GM20000 (cell line): ENCODE results near the gene GGT1.
A peak's percentile ranks its signal among the peaks of the same experiment; 100 is the strongest.
"Not testable (repeated sequence)": the region's sequence is repeated elsewhere in the genome, so short reads cannot be mapped to it uniquely, and the experiment has no call there.

Experiments used
- DNase-seq: peaks from one replicate; pipeline ENCODE4 v3.0.0; 2012; ENCODE audit warnings: low spot score
- TF ChIP-seq, protein P1 (sequence below): IDR thresholded peaks from 2 replicates; pipeline ENCODE4 v1.5.1; 2012; ENCODE audit warnings: mild to moderate bottlenecking, control low read depth; ENCODE audit errors: extremely low read depth, missing control alignments

Gene GGT1

DNA sequence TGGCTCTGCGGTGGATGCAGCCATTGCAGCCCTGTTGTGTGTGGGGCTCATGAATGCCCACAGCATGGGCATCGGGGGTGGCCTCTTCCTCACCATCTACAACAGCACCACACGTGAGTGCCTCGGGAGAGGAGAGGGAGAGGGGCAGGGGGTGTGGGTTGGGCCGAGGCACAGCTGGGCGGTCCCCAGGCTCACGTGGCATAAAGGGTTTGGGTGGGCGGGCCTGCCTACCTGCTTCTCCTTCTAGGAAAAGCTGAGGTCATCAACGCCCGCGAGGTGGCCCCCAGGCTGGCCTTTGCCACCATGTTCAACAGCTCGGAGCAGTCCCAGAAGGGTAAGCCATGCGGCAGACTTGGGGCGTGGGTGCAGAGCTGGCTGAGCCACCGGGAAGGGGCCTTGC, 11.8 kb downstream of the GGT1 start:
- not testable (repeated sequence) for DNase-seq

DNA sequence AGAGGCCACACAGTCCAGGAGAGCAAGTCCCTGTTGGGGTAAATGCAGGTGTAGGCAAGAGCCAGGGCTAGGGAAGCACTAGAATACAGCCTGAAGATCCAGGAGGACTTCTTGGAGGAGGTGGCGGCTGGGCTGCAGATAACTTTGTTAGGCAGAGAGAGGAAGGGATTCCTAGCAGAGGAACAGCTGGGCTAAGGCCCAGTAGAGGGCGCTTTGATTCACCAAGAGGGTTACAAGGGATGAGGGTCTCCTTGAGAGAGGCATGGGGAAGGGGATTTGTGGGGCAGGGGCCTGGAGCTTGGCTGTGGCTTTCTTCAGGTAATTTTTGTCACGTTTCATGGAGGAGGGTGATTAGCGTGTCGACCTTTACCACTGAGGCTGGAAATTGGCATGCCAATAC, 18.3 kb downstream of the GGT1 start:
- not testable (repeated sequence) for DNase-seq

DNA sequence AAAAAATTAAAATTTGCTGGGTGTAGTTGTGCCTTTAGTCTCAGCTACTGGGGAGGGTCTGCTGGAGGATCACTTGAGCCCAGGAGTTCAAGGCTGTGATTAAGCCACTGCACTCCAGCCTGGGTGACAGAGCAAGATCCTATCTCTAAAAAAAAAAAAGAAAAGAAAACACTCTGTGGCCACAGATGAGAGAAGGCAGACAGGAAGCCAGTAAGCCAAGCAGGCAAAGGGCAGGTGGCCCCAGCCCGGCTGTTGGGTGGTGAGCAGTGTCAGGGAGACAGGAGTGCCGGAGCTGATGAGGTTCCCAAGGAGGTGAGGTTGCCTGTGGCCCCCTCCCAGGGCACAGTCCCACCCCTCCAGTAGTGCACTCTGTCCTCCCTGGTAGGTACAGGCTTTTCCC, 19.6 kb downstream of the GGT1 start:
- DNase-seq: not testable (repeated sequence)

DNA sequence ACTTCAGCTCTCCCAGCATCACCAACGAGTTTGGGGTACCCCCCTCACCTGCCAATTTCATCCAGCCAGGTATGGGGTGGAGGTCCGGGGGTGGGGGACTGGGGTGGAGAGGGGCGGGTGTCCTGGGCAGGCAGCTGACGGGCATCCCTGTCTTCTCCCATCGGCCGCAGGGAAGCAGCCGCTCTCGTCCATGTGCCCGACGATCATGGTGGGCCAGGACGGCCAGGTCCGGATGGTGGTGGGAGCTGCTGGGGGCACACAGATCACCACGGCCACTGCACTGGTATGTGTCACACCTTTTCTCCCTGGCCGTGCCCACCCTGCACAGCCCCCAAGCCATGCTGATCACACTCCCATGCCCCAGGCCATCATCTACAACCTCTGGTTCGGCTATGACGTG, 24.9 kb downstream of the GGT1 start:
- DNase-seq: not testable (repeated sequence)

DNA sequence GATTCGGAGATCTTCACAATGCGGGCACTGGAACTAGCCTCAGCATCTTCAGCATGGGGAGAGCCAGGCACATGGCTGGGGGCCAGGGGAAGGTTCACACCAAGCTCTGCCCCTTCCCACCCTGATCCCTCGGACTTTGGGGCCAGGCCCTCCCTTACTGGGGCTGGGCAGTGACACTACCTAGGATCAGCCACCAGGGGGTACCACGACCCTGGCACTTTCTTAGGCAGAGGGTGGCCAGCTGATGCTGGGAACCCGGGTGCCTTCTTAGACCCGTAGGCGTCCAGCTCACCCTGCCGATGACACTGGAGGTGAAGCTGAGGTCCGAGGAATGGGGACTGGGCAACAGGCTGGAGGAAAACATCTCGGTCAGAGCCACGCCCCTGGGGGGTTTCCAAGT, 26.1 kb downstream of the GGT1 start:
- not testable (repeated sequence) for DNase-seq
- TF ChIP-seq, protein P1, sequence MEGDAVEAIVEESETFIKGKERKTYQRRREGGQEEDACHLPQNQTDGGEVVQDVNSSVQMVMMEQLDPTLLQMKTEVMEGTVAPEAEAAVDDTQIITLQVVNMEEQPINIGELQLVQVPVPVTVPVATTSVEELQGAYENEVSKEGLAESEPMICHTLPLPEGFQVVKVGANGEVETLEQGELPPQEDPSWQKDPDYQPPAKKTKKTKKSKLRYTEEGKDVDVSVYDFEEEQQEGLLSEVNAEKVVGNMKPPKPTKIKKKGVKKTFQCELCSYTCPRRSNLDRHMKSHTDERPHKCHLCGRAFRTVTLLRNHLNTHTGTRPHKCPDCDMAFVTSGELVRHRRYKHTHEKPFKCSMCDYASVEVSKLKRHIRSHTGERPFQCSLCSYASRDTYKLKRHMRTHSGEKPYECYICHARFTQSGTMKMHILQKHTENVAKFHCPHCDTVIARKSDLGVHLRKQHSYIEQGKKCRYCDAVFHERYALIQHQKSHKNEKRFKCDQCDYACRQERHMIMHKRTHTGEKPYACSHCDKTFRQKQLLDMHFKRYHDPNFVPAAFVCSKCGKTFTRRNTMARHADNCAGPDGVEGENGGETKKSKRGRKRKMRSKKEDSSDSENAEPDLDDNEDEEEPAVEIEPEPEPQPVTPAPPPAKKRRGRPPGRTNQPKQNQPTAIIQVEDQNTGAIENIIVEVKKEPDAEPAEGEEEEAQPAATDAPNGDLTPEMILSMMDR: peak; percentile 21

DNA sequence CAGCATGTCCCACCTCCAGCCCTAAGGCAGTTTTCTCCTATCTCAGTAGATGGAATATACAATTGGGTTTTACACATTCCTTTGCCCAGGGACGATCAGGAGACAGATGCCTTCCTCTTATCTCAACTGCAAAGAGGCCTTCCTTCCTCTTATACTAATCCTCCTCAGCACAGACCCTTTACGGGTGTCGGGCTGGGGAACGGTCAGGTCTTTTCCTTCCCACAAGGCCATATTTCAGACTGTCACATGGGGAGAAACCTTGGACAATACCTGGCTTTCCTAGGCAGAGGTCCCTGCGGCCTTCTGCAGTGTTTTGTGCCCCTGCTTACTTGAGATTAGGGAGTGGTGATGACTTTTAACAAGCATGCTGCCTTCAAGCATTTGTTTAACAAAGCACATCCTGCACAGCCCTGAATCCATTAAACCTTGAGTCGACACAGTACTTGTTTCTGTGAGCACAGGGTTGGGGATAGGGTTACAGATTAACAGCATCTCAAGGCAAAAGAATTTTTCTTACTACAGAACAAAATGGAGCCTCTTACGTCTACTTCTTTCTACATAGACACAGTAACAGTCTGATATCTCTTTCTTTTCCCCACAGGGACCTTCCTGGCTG, 27.9 kb downstream of the GGT1 start:
- not testable (repeated sequence) for DNase-seq

DNA sequence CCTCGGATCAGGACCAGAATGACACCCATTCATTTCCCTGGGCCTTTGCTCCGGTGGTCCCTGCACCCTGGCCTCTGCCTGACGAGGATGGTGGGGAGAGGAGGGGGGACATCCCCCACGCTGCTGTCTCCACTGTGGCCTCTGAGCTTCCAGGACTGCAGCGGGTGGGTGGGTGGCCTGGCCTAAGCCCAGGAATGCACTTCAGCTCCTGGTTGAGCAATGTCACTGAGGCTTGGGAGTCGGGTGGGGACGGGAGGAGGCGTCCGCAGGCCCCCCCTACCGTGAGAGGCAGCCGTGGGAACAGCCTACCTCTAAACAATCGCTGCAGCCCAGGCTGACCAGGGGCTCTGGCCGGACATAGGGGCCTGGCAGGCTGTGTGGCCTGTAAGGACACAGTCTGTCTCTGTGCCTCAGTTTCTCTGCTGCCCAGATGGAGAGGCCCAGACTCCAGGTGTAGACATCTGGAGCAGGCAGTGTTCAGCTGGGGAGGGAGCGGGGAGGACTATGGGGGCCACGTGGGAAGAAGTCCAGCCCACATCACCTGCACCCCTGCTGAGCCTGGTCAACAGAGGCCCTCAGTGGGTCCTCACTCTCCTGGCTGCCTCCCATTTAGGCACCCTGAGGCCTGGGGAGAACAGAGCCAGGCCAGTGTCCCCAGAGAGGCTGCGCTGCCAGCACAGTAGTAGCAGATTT, 28.6 kb downstream of the GGT1 start:
- not testable (repeated sequence) for DNase-seq

DNA sequence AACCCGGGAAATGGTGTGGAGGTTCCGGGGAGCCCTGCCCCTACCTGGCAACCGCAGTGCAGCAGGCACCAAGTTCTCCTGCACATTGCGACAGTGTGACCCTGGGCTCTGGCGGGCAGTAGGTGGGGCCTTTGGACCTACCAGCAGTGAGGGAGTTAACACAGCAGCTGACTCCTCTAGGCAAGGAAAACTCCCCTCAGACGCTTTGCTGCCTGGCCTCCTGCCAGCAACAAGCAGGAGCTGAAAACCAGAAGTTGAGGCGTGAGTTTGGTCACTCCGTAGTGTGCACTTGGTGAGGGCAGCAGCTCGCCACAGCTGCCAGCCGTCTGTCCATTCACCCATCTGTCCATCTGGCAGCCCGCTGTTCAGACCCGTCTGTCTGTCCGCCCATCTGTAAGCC, 29.6 kb downstream of the GGT1 start:
- not testable (repeated sequence) for DNase-seq

DNA sequence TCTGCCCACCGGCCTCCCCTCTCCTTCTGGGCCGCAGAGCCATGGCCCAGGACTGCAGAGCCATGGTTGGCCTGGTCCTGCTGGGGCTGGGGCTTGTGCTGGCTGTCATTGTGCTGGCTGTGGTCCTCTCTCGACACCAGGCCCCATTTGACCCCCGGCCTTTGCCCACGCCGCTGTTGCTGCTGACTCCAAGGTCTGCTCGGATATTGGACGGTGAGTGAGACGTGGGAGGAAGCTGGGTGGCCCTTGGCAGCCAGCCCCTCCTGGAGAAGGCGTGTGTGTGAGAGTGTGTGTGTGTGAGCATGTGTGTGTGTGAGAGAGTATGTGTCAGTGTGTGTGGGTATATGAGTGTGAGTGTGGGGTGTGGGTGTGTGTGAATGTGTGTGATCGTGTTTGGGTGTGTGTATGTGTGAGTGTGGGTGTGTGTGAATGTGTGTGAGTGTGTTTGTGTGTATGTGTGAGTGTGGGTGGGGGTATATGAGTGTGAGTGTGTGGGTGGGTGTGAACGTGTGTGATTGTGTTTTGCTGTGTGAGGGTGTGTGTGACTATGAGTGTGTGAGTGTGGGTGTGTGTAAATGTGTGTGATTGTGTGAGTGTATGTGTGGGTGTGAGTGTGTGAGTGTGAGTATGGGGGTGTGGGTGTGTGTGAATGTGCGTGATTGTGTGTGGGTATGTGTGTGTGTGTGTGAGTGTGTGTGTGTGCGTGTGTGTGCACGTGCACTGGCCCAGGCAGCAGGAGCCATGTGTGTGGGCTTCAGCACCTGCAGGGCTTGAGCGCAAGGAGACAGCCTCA, 30.4 kb downstream of the GGT1 start:
- not testable (repeated sequence) for DNase-seq

DNA sequence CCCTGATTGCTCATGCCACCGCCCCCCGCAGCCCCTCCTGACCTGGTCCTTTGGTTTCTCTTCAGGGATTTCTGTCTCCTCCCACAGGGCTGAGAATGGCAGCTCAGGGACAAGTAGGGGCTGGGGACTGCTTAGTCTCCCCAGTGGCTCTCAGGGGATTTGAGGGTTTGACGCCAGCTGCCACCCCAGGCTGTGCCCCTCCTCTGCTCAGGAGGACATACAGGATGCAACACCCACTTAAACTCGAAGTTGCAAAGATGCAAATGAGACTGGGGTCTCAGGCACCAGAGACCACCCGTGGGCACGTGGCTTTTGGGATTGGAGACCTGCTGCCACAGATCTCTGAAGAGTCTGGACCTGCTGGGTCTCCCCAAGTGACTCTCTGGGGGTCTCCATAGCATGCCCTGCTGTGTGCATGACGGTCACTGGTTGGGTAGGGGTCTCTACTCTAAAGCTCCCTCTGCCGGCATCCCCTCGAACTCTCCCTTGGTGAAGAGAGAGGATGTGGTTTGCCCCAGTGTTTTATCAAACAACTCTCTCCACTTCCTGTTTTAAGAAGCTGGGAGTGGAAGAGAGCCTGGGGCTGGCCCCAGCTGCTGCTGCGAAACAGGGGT, 31.9 kb downstream of the GGT1 start:
- not testable (repeated sequence) for DNase-seq

DNA sequence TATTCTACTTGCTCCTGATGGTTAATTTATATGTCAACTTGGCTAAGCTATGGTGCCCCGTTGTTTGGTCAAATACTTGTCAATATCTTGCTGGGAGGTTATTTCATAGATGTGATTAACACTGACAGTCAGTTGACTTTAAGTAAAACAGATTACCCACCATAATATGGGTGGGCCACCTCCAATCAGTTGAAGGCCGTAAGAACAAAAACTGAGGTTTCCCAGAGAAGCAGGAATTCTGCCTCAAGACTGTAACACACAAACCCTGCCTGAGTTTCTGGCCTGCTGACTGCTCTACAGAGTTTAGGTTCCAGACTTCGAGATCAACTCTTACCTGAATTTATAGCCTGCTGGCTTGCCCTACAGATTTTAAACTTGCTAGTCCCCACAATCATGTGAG, 33.5 kb downstream of the GGT1 start:
- DNase-seq: not testable (repeated sequence)

DNA sequence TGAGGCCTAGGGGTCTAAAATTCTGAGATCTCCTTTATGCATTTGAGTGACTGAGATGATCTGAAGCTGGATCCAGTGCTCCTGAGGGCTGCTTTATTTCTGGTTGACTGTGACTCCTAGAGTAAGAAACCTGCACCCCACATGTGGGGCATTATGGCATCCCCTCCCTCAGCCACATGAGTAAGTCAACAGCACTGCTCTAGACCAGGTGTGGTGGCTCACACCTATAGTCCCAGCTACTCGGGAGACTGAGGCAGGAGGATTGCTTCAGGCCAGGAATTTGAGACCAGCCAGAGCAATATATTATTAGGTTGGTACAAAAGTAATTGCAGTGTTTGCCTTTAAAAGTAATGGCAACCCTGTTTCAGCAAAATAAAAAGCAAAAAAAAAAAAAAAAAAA, 39.3 kb downstream of the GGT1 start:
- DNase-seq: not testable (repeated sequence)

DNA sequence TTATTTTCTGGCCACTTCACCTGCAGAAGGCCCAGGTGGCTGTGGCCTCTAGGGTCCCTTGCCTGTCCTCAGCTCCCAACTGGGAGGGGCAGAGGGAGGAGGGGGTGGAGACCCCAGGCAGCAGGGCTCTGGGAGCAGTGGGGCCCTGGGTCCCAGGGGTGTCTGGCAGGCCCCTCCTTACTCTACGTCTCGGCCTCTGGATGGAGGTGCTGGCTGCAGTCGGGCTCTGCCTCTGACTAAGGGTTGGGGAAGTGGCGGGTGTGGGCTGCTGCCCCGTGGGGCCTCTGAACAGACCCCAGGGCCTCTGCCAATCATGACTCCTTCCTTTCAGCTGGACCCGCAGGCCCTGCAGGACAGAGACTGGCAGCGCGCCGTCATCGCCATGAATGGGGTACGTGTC, 41.4 kb downstream of the GGT1 start:
- not testable (repeated sequence) for DNase-seq

DNA sequence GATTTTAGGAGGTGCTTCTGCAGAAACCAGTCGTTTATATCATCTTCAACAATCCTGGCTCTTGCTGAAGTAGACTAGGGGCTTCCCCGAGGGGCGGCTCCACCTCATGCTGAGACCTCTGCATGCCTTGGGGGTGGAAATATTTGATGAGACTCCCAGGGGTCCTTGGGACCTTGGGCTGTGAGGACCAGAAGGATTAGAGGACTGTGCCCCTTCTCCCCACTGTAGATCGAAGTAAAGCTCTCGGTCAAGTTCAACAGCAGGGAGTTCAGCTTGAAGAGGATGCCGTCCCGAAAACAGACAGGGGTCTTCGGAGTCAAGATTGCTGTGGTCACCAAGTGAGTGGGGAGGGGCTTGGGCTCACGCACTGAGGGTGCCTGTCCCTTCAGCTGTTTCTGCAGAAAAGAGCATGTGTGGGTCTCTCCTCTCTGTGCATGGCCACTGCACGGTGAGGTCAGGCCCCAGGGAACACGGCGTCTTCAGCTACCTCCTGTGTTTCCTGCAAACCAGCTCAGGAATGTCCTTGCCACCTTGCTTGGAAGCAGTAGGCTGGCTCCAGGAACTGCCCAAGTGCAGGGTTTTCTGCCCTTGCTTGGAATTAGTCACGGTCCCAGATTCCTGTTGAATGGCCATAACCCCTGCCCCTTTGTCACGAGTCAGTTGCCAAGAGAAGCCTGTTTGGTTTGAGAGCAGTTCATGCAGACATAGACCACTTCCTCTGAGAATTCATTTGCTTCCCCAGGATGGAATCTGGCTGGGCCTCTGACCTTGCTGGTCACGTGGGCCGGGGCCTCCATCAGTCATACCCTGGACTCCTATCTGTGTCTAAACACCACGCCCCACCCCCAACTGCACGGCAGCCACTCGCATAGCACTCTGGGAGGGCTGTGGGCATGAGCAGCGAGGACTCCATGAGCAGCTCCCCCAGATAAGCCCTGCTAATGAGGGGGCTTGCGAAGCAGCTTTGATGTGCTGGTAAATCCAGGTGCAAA, 42.7 kb downstream of the GGT1 start:
- DNase-seq: not testable (repeated sequence)

DNA sequence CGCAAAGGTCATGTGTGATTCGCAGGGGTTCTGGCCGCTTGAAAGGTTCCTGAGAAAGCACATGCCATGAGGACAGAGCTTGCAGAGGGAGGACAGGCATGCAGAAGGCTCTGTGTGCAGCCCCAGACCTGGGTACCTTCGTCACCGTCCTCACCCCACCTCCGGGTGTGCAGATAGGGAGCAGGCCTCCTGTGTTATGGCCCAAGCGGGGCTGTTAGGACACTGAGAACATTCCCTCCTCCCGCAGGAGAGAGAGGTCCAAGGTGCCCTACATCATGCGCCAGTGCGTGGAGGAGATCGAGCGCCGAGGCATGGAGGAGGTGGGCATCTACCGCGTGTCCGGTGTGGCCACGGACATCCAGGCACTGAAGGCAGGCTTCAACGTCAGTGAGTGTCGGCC, 43.8 kb downstream of the GGT1 start:
- not testable (repeated sequence) for DNase-seq

DNA sequence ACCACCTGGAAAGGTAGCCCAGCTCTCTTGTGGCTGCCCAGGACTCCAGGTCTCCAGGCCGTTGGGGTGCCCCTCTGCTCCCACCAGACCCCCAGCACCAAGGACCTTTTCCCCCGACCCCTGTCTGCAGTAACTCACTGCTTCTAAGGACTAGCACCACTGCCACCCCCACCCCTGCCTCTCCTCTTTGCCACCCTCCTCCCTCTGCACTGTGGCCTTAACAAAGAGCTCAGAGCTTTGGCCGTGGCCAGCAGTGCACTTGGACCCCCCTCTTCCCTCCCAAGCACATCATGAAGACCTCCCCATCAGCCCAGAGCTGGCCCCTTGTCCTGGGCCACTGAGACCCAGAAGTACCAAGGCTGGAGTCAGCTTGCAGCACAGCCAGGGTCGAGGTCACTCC, 46.4 kb downstream of the GGT1 start:
- DNase-seq: not testable (repeated sequence)

DNA sequence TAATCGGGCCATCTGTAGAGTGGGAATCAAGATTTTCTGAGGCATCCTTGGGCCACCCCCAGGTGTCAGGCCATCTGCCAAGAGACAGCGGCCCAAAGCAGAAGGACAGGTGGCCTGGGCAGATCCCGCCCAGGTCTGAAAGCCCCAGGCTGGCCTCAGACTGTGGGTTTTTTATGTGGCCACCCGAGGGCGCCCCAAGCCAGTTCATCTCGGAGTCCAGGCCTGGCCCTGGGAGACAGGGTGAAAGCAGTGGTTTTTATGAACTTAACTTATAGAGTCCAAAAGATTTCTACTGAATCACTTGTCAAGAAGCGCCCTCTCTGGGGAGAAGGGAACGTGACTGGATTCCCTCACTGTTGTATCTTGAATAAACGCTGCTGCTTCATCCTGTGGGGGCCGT, 47.9 kb downstream of the GGT1 start:
- not testable (repeated sequence) for DNase-seq

DNA sequence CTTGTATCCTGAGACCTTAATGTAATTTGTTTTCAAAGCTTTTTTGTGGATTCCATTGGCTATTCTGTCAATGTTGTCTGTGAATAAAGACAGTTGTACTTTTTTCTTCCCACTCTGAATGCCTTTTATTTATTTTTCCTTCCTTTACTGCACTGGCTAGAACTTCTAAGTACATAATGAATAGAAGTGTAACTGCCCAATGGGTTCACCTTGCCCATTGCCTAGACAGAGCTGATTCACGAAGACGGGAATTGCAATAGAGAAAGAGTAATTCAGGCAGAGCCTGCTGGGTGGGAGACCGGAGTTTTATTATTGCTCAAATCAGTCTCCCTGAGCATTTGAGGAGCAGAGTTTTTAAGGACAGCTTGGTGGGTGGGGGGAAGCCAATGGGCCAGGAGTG, 62.4 kb downstream of the GGT1 start:
- DNase-seq: not testable (repeated sequence)

DNA sequence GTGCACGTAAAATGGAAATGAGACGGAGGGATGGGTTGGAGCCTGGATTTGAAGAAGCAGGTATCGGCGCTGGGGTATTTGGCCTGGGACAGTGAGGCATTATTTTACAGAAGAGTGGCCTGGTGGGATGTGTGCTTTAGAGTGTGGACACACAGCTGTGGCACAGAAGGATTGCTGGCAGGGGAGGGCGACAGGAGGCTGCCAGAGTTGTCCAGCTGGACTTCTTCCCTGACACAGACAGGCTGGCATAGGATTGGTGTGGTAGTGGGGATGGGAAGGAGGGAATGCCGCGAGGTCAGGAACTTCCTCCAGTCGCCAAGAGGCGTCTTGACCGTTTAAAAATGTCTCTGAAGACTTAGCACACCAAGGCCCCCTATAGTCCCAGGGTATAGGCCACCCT, 64.9 kb downstream of the GGT1 start:
- not testable (repeated sequence) for DNase-seq
